Fibroblast of lung (primary cell): ENCODE measurements around the gene AP2A2.

Experiments used
- EZH2 ChIP-seq: IDR thresholded peaks from 2 replicates; pipeline ENCODE4 v1.5.1; 2012; ENCODE audit warnings: low read length, control low read depth, mild to moderate bottlenecking; ENCODE audit errors: missing control alignments
- TF ChIP-seq, protein P1 (sequence below), 2 donors: IDR thresholded peaks in 1 of 2; conservative IDR thresholded peaks in 1 of 2; 1 replicate in 1 of 2; 2 replicates in 1 of 2; pipeline ENCODE4 v1.5.1; 2011 to 2012; ENCODE audit warnings: low read length in 2 of 2, control low read depth in 1 of 2, inconsistent platforms in 1 of 2, low read depth in 1 of 2, mild to moderate bottlenecking in 1 of 2

DNA sequence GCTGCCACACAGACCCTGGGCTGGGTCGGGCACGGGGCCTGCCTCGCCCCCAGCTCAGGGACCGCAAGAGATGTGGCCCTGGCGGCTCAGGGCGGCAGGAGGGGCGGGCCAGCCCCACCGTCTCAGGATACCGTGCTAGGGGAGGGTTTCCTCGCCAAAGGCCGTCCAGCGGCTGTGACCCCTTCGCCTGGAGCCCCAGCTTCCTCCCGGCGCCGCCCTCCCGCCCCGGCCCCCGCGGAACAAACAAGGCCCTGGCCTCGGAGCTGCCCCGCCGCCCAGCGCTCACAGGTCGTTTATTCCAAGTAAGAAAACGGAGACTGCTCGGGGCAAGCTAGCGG lies 543 bp upstream of the AP2A2 start:
- TF ChIP-seq, protein P1, sequence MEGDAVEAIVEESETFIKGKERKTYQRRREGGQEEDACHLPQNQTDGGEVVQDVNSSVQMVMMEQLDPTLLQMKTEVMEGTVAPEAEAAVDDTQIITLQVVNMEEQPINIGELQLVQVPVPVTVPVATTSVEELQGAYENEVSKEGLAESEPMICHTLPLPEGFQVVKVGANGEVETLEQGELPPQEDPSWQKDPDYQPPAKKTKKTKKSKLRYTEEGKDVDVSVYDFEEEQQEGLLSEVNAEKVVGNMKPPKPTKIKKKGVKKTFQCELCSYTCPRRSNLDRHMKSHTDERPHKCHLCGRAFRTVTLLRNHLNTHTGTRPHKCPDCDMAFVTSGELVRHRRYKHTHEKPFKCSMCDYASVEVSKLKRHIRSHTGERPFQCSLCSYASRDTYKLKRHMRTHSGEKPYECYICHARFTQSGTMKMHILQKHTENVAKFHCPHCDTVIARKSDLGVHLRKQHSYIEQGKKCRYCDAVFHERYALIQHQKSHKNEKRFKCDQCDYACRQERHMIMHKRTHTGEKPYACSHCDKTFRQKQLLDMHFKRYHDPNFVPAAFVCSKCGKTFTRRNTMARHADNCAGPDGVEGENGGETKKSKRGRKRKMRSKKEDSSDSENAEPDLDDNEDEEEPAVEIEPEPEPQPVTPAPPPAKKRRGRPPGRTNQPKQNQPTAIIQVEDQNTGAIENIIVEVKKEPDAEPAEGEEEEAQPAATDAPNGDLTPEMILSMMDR (conservative IDR thresholded peaks at IDR 0.05 in 1 of 2, IDR thresholded peaks at IDR 0.05 in 1 of 2; ENCODE audit: low read depth in 1 of 2, low read length in 2 of 2), result no peak
- no peak for TF ChIP-seq EZH2
